Activated CD8-positive, alpha-beta memory T cell treated with anti-CD3 and anti-CD28 coated beads for 24 hours (primary cell): ENCODE data around the gene ADAMTS3.
"Not testable (repeated sequence)": the region's sequence is repeated elsewhere in the genome, so short reads cannot be mapped to it uniquely, and the experiment has no call there.

Experiments used
- DNase-seq: peaks from one replicate; pipeline ENCODE4 v3.0.0-alpha.2; 2020

The ADAMTS3 gene

DNA sequence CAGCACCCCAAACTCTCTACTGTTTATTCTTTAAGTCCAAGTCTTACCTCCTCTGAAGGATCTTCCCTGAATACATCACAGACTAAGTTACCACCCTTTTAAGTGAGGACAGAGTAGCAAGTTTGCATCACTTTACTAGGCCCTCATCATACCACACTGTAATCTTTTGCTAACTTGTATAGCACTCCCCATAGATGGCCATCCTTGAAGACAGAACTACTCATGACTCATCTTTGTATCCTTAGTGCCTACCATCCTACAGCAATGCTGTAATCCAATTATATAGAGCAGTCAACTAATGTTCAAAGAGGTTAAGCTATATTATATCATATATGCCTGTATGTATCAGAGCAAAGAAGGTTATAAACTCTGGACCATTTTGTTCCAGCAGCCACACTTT, 101.4 kb downstream of the ADAMTS3 start:
- DNase-seq = no peak

DNA sequence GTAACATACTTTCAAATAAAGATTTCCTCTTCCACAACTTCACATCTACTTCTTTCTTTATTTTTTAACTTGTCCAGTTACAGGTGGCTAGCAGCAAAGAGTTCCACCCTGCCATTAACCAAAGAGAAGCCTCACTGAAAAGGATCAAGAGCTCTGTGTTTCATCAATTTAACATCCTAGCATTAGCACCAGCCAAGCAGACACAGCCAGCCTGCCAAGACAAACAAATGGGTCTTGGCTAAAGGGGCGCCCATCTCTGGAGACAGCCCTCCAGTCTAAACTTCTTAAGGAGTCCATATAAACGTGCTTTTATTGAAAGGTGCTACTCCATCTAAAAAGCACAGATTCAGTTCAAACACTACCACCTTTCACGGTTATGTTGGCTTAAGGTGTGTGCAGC, 105.3 kb downstream of the ADAMTS3 start:
- no peak for DNase-seq

DNA sequence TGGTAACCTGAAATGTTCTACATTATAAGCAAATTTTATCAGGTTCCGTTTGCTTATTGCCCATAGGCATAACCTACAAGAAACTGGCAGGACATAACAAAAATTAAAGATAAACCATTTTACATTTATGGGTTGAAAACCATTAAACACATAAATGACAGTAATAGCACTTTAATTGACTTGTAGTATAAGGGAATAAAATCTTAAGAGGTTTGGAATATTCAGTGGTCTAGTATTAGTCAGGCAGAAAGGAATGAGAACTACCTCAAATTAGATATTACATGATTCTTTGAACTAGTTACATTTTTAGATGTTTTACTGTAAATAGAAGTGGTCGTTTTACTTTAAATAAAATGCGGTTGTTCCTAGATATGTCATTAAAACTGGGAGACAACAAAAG, 111.9 kb downstream of the ADAMTS3 start:
- no peak for DNase-seq

DNA sequence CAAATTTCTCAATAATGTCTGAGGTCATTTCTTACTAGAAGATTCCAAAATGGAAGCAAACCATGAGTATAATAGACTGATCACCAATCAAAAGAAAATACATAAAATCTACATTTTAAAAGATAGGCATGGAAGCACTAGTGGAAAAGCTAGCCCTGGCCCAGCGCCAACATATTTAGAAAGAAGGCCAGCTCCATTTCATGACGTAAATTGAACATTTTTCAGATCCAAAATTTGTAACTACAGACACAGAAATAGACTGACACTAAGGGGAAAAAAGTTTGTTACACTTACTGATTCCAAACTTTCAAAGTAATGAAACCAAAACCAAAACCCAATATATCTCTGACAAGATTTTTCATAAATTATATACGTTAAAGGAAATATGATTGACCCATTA, 117.7 kb downstream of the ADAMTS3 start:
- no peak for DNase-seq

- no peak for DNase-seq
These were observed 119.3 kb downstream of the ADAMTS3 start for GRCh38 chr4:72449705-72450104.

- DNase-seq = no peak
These were observed 120.8 kb downstream of the ADAMTS3 start for GRCh38 chr4:72448231-72448630.

DNA sequence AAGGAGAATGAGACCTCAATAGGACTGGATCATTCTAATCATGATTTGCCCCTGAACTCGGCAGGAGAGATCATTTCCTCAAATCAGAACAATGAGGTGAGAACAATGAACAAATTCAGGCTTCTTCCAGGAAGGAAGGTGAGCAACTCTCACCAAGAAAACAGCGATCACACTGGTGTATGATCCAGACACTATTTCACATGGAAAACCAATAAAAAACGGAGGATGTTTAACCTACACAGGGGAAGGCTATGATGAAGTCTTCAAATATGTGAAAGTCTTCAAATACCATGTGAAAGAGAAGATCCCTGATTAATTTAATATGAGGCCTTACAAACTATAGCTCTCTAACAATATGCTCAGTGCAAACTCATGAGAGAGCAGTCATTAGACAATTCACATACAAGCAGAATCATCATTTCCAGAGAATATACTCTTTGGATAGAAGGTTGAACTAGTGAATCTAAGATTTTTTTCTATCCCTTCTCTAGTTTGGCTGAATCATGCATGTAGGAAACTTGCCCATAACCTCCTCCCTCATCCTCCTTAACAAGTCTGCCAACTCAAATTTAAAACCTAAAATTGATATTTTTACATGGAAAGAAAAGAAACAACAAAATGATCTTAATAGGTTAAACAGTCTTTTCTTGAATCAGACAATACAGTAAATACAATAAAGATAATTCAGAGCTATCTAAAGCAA, 122.5 kb downstream of the ADAMTS3 start:
- DNase-seq = no peak

GRCh38 chr4:72444092-72444491, 124.9 kb downstream of the ADAMTS3 start:
- DNase-seq = no peak

DNA sequence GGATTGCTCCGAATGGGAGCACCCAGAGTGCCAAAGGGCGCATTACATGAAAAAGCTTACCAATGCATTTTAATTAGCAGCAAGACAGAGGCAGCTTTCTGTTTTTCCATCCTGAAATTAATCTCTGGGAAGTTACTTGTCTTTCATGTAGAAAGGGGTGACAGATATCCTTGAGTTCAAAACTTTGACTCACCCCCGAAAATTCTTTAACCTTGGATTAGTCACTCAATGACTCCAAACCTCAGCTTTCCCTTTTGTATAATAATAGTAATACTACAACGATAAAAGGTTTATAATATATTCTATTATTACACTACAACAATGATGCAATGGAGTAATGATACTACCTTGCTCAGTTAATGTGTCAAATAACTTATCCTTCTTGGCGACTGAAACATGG, 126.3 kb downstream of the ADAMTS3 start:
- DNase-seq = no peak

GRCh38 chr4:72442147-72442546, 126.9 kb downstream of the ADAMTS3 start:
- no peak for DNase-seq

- DNase-seq = no peak
These were observed 128.6 kb downstream of the ADAMTS3 start for GRCh38 chr4:72440386-72440785.

- no peak for DNase-seq
These were observed 136.0 kb downstream of the ADAMTS3 start for GRCh38 chr4:72432975-72433374.

DNA sequence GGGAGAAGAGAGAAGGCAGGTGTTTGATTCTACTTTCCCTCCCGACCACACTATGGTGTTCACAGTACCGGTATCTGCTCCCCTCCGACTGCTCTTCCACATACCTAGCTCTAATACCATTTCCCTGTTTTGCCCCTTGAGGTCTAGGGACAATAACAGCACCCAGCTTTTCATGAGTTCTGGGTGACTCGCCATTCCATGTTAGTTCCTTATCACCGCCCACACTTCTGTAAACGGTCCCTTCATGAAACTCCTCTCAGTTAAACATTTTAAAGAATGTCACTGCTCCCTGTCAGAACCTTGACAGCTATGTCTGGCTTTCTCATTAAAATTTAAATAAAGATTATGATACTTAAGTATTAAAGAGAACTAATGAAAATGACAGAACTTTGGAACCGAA, 136.7 kb downstream of the ADAMTS3 start:
- DNase-seq = no peak

- DNase-seq = no peak
These were observed 138.0 kb downstream of the ADAMTS3 start for GRCh38 chr4:72430988-72431387.

GRCh38 chr4:72430050-72430449, 139.0 kb downstream of the ADAMTS3 start:
- no peak for DNase-seq

DNA sequence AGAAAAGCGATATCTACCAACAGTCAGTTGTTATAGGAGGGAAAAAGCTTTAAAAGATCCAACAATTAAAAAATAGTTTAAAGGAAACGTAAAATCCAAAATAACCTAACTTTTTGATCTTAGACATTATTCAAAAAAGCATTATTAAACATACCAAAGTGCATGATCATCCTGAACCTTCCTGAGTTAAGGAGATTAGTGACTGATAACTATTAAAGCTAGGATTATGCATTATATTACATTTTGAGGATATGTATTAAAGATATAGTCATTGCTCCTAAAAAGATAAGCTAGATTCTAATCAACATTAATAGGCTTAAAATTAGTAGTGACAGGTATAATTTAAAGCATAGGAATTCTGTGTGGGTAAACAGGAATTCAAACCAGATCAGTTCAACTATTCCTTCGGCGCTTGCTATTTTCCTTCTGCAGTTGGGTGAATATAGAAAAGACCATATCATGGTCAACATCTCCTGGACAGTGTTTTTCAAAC, 139.6 kb downstream of the ADAMTS3 start:
- DNase-seq = no peak

GRCh38 chr4:72427057-72427456, 142.0 kb downstream of the ADAMTS3 start:
- no peak for DNase-seq

DNA sequence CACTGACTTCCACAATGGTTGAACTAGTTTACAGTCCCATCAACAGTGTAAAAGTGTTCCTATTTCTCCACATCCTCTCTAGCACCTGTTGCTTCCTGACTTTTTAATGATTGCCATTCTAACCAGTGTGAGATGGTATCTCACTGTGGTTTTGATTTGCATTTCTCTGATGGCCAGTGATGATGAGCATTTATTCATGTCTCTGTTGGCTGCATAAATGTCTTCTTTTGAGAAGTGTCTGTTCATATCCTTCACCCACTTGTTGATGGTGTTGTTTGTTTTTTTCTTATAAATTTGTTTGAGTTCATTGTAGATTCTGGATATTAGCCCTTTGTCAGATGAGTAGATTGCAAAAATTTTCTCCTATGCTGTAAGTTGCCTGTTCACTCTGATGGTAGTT, 143.1 kb downstream of the ADAMTS3 start:
- DNase-seq = not testable (repeated sequence)

DNA sequence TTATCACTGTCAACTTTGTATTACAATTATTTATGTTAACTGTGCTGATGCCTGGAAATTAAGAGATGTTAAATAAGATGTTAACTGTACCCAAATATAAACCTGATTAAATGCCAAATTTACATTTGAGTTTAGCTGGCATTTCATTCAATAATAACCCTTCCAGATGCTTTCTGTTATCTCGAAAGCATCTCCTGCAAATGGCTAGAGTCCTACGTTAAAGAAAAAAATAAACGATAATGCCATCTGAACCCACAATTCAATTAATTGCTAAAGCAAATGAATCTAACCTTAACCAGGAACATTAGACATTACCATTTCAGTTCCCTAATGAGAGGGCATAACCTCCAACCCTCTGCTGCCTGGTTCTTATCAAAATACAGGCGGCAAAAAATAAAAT, 145.0 kb downstream of the ADAMTS3 start:
- no peak for DNase-seq

DNA sequence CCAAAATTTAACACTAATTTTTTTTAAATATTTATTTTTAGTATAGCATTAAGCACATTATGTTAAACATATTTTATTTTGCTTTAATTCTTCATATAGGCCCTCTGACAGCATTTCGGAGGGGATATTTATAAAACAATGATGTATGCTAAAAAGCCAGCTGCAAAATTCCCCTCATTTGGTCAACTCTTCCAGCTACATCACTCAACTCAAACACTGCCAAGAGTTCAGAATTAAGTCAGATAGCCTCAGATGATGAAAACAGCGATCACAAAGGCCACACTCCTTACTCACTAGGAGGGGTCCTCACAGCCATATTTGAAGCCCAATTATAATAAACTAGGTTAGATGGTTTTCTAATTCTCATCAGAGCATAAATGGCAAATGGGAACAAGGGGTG, 146.6 kb downstream of the ADAMTS3 start:
- DNase-seq = no peak

GRCh38 chr4:72418458-72418857, 150.6 kb downstream of the ADAMTS3 start:
- no peak for DNase-seq

- no peak for DNase-seq
These were observed 158.9 kb downstream of the ADAMTS3 start for GRCh38 chr4:72410158-72410557.

- DNase-seq = no peak
These were observed 160.5 kb downstream of the ADAMTS3 start for GRCh38 chr4:72408568-72408967.

GRCh38 chr4:72405417-72405816, 163.6 kb downstream of the ADAMTS3 start:
- DNase-seq = no peak

- DNase-seq = no peak
These were observed 171.7 kb downstream of the ADAMTS3 start for GRCh38 chr4:72397314-72397713.
